GM18861 (cell line): ENCODE measurements around the gene ETV2.
A peak's percentile ranks its signal among the peaks of the same experiment; 100 is the strongest.
"Not testable (repeated sequence)": the region's sequence is repeated elsewhere in the genome, so short reads cannot be mapped to it uniquely, and the experiment has no call there.

ENCODE experiments used
- ATAC-seq: cut with Tn5 transposase; IDR thresholded peaks from one replicate; pipeline ENCODE4 v1.9.1; 2021; ENCODE audit not compliant: unreplicated experiment

Gene ETV2

GRCh38 chr19:35628264-35628564 is 13.3 kb upstream of the ETV2 start:
- peak; percentile 13 for ATAC-seq

GRCh38 chr19:35628565-35629331 is 12.8 kb upstream of the ETV2 start, which contains the start of gene RBM42:
TSS of gene RBM42 (plus strand) at chr19:35629036. CDS start at chr19:35629154, 118 bp downstream.
- peak; percentile 86 for ATAC-seq

GRCh38 chr19:35629332-35629633 is 12.3 kb upstream of the ETV2 start:
- no peak for ATAC-seq

DNA sequence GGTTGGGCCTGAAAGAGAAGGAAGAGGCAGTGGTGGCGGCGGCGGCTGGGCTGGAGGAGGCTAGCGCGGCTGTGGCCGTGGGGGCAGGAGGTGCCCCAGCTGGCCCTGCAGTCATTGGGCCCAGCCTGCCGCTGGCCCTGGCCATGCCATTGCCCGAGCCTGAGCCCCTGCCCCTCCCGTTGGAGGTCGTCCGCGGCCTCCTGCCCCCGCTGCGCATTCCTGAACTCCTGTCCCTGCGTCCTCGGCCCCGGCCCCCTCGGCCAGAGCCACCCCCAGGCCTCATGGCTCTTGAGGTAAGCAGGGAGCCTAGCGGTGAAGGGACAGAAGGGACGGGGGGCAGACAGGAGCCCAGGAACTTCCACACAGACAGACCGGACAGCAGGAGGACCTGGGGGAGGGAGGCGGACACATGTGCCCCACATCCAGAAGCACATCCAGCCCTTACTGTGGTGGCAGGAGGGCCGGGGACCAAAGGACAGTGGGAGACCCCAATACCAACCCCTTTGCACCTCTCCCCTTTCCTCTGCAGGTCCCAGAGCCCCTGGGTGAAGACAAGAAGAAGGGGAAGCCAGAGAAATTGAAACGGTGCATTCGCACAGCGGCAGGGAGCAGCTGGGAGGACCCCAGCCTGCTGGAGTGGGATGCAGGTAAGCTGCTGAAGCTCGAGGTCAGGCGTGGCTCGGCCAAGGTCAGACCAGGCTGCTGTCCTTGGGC is 7.7 kb upstream of the ETV2 start:
- no peak for ATAC-seq

DNA sequence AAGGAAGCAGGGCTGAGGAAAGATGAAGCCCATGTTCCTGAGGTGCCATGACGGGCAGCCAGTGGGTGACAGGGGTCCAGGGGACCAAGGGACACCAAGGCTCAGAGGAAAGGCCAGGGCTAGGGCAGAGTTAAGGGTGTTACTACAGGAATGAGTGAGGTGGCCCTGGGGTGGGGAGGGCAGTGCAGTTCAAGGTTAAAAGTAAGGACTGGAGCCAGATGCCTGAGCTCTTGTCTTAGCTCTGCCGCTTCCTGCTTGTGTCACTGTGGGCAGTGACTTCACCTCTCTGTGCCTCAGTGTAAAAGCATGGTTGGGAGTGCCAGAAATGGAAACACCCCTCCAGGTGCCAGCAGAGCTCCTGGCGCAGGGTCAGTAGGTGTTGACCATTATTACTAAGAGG is 4.9 kb upstream of the ETV2 start:
- no peak for ATAC-seq

- ATAC-seq, result no peak
Measured at GRCh38 chr19:35637165-35637564, 4.4 kb upstream of the ETV2 start.

GRCh38 chr19:35639321-35639639 is 2.3 kb upstream of the ETV2 start:
- ATAC-seq, result no peak

DNA sequence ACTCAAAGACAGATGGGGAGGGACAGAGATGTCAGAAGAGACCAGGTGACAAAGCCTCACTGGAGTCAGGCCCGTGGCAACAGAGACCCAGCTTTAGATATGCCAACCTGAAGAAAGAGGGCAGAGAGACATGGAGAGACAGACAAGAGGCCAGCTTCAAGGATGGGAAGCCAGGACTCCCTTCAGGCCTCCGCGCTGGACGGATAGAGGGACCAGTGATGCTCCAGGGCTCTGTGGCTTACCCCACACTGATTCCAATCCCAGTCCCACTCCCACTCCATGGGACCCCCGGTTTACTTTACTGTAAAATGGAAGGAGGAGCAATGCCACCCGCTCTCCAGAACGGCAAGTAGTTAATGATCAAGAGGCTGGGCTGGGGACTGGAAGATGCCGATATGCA is 1.7 kb upstream of the ETV2 start:
- no peak for ATAC-seq

DNA sequence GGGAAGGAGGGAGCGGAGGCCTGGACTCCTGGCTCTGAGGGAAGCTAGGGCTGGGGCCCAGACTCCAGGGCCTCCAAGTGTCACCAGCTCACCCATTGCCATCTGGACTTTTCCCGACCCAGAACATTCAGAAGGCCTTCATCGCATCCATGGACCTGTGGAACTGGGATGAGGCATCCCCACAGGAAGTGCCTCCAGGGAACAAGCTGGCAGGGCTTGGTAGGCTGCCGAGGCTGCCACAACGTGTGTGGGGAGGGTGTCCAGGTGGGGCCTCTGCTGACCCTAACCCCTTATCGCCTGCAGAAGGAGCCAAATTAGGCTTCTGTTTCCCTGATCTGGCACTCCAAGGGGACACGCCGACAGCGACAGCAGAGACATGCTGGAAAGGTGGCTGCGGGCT is 767 bp downstream of the ETV2 start:
- no peak for ATAC-seq

DNA sequence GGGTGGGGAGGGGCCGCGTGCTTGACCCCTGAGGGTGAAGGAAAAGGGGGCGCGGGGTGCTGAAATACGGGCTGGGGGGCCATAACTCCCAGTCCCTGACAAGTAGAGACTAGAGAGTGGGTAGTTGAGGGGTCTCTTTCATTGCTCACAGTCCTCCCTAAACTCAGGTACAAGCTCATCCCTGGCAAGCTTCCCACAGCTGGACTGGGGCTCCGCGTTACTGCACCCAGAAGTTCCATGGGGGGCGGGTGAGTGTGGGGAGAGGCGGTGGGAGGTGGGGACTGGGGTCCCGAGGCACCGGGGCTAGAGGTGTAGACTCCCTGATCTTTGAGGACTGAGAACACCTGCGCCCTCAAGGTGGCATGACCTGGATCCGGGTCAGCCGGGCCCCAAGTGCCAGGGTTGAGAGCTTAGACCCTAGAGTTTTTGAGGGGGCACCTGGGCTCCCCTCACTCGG is 1.3 kb downstream of the ETV2 start:
- ATAC-seq, result no peak

GRCh38 chr19:35643255-35644205 is 2.0 kb downstream of the ETV2 start:
- no peak for ATAC-seq

- peak; percentile 56 for ATAC-seq
Measured at GRCh38 chr19:35644206-35644986, 2.9 kb downstream of the ETV2 start.

DNA sequence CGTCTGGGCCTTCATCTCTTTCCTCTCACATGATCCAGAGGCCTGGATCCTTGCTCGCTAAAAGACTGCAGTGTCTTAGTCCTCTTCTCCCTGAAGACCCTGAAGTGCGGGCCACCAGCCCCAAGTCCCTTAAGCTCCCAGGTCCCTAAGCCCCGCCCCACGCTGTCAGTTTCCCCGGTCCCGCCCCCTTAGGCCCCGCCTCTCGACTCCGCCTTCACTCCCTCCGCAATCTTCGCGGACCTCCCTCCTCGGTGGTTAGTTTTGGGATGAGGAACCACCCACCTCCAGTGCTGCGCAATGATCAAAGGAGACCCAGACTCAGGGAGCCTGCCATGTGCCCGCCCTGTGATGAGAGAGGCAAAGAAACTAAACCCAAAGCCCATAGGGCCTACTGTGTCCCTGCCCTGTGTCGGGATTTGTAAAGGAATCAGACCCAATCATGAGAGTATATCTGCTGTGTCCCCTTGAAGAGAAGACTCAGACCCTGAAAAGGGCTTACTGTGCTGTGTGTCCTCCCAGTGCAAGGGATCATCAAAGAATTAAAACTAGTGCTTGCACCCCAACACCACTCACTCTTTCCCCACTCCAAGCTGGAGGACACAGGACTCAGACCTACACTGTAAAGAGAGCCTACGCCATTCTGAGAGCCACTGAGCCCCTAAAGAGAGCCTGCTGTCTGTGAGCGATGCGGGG is 3.6 kb downstream of the ETV2 start:
- ATAC-seq, result no peak

- no peak for ATAC-seq
Measured at GRCh38 chr19:35645680-35646511, 4.4 kb downstream of the ETV2 start.

GRCh38 chr19:35648017-35648961 is 6.7 kb downstream of the ETV2 start, which contains the start of gene COX6B1:
TSS of gene COX6B1 (plus strand) at chr19:35648323. CDS start at chr19:35651244, 2,921 bp downstream.
- ATAC-seq, result peak; percentile 56

DNA sequence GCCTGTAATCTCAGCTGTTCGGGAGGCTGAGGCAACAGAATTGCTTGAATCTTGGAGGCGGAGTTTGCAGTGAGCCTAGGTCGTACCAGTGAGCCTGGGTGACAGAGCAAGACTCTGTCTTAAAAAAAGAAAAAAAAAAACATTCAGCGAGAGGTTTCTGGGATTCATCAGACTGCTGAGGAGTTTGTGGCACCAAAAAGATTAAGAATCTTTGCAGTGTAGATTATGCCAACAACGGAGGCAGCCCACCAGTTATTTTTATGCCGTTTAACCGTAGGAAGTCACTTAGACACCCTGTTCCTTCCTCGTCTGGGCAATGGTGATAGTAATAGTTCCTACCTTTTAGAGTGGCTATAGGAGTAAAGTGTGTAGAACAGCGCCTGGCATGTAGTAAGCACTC is 9.0 kb downstream of the ETV2 start:
- ATAC-seq, result no peak

DNA sequence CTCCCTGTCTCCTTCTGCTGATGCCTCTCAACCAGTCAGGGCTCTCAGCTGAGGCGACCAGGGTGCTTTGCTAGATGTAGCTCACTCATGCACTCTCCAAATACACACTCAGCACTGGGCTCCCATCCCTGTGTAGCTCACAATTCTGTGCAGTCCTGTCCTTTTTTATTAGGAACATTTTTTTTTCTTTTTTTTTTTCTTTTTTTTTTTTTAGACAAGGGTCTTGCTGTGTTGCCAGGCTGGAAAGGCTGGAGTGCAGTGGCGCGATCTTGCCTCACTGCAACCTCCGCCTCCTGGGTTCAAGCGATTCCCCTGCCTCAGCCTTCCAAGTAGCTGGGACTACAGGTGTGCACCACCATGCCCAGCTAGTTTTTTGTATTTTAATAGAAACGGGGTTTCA is 13.3 kb downstream of the ETV2 start:
- ATAC-seq, result not testable (repeated sequence)

DNA sequence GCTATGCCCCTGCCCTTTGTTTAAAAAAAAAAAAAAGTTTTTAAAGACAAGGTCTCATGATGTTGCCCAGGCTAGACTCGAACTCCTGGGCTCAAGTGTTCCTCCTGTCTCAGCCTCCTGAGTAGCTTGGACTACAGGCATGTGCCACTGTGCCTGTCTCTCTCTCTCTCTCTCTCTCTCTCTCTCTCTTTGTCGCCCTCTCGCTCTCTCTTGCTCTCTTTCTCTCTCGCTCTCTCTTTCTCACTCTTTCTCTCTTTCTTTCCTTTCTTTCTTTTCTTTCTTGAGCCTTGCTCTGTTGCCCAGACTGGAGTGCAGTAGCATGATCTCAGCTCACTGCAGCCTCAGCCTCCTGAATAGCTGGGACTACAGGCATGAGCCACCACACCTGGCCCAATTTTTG is 14.1 kb downstream of the ETV2 start:
- ATAC-seq, result no peak
